Endothelial cell of umbilical vein (primary cell): ENCODE results near the gene RPL22L1.

ENCODE experiments used
- POLR2A ChIP-seq: IDR thresholded peaks from 2 replicates; pipeline ENCODE4 v1.6.1; 2012; ENCODE audit warnings: low read depth, mild to moderate bottlenecking, control low read depth, low read length
- POLR2AphosphoS5 ChIP-seq: IDR thresholded peaks from 2 replicates; pipeline ENCODE4 v1.6.1; 2012; ENCODE audit warnings: low read depth, mild to moderate bottlenecking, control low read depth, low read length, moderate library complexity; ENCODE audit not compliant: insufficient read depth

DNA sequence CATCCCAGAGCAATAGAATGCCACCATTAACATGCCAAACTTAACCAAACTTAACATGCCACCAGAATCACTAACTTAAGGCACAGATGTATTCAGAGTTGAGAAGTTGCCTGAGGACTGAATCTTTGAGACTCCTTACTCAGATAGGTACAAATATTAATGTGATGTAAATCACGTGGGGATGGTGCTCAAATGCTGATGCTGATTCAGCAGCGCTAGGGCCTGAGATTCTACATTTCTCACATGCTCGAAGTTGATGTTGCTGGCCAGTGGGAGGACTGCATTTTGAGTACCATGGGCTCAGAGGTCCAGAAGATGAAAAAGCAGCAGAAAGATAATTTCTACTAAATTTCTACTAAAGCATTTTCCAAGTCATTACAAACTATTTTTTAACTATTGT is 54.1 kb downstream of the RPL22L1 start:
- TF ChIP-seq POLR2AphosphoS5 (no peak), POLR2A (no peak)
